GM12874 (cell line): ENCODE data around the gene BUD23.

Source experiments
- CTCF ChIP-seq: IDR thresholded peaks from 2 replicates; pipeline ENCODE4 v1.5.1; 2011; ENCODE audit warnings: low read depth, mild to moderate bottlenecking, control low read depth, low read length, moderate library complexity; ENCODE audit not compliant: insufficient read depth

The BUD23 gene

GRCh38 chr7:73718905-73719805 lies 35.8 kb downstream of the BUD23 start, which contains the start of gene STX1A:
STX1A (minus strand) TSS chr7:73719669; CDS start chr7:73719631, 38 bp downstream.
- no peak for TF ChIP-seq CTCF

GRCh38 chr7:73719806-73720169 lies 36.4 kb downstream of the BUD23 start:
- no peak for TF ChIP-seq CTCF

- TF ChIP-seq CTCF = no peak
These were observed 38.0 kb downstream of the BUD23 start for GRCh38 chr7:73721377-73721817.

GRCh38 chr7:73722785-73723184 lies 39.4 kb downstream of the BUD23 start:
- no peak for TF ChIP-seq CTCF

- no peak for TF ChIP-seq CTCF
These were observed 40.4 kb downstream of the BUD23 start for GRCh38 chr7:73723813-73724212.

GRCh38 chr7:73726083-73726466 lies 42.7 kb downstream of the BUD23 start:
- no peak for TF ChIP-seq CTCF

- no peak for TF ChIP-seq CTCF
These were observed 44.6 kb downstream of the BUD23 start for GRCh38 chr7:73727952-73728351.
